NCI-H345 (cell line): ENCODE measurements around the gene LPCAT1.
"Not testable (repeated sequence)": the region's sequence is repeated elsewhere in the genome, so short reads cannot be mapped to it uniquely, and the experiment has no call there.

Source experiments
- DNase-seq: peaks from one replicate; lab custom pipeline; 2025; lab: John Stamatoyannopoulos, UW

LPCAT1 gene

DNA sequence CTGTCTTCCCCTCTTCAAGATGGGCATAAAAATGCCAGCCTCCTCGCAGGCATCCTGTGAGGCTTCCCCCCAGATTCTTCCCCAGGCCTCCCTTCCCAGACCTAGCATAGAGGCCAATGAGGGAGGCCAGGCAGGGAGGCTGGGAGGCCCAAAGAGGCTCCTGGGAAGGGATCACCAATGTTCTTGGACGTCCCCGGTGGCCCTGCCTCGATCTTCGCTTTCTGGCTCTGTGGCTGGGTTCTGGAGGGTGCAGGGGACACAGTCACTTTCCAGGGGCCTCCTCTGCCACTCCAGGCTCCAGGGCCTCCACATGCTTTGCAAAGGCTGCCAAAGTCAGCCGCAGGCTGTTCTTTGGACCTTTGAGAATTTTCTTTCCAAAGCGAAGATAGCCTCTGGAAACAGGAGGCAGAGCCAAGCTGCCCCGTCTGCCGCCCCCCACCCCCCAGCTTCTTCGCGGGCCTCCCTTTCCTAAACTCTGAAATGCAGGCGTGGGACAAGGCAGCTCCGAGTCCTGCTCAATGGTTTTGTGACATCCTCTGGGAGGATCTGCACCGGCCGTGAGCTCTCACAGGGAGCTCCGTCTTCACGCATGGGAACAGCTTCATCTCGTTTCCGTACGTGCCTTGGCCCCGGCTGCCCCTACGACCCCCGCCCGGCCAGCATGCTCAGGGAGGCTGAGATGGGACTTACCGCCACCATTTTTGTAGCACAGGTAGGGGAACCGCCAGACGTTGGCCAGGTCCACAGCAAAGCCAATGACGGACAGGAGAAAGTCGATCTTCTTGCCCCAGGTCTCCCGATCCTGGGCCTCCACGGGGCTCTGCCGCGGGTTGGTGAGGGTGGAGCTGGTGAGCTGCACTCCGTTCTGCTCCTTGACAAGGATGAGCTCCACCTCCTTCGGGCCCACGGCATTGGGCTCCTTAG, 81.3 kb downstream of the LPCAT1 start:
- no peak for DNase-seq

DNA sequence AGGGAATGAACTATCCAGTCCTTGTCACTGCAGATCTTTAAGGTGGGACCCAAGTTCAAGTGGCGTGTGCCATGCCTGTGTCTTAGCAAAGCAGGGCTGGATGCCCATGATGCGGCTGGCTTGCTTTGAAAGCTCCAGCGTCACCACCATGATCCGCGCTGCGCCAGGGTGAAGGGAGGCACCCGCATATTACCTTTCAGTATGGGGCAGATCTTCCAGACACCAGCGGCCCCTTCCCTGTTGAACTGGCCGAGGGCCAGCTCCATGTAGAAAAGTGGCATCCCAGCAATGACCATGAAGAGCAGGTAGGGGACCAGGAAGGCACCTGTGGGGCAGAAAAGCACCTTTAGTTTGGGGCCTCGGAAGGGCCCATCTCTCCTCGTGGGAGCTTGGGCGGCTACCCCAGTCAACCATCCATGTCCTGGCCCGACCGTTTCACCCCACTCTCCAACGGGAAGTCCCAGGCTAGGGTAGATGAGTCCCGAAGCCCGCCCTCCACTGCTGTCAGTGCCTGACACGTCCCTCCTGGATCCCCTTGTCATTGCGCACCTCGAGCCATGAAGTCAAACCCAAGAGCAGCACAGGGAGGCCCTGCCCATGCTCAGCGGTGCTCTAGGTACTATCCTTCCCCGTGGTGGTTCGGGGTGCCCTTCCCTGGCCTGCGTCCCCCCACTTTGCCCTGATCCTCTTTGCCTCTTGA, 82.4 kb downstream of the LPCAT1 start:
- DNase-seq = no peak

DNA sequence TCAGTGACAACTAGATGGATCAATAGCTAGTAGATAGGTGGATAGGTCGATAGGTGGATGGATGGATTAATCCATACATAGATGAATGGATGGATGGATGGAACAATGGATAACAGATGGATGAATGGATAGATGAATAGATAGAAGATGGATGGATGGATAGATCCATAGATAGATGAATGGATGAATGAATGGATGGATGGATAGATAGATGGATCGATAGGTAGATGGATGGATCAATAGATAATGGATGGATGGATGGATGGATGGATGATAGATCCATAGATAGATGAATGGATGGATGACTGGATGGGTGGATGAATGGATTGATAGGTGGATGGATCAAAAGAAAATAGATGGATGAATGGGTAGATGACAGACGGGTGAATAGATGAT, 83.7 kb downstream of the LPCAT1 start:
- DNase-seq = no peak

DNA sequence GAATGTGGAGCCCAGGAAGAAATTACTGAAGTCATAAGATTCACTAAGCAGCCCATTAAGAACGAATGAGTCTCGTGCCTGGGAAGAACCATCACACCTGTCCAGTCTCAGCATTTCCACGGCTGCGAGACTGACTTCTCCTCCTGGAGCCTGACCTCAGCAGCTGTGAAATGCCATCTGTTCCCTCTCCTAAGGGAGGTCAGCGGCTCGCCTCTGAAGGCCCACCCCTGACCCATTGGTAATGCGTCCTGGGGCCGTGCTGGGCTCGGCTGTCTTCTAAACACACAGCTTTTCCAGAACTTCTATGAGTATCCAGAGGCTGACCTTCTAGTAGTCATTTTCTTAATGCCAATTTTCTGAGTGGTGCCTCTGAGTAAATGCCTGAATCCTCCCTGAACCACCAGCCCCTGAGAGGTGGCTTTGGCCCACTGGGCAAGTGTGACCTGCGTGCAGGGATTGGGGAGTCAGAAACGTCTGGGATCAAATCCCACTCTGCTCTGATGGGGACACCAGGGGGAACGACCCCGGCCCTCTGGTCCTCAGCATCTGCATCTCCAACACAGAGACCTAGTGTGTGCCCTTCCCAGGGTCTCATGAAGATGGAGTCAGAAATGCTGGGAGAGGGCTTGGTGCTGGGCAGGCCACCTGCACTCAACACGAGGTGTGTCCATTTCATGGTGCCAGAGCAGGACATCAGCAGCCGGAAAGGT, 84.2 kb downstream of the LPCAT1 start:
- no peak for DNase-seq

DNA sequence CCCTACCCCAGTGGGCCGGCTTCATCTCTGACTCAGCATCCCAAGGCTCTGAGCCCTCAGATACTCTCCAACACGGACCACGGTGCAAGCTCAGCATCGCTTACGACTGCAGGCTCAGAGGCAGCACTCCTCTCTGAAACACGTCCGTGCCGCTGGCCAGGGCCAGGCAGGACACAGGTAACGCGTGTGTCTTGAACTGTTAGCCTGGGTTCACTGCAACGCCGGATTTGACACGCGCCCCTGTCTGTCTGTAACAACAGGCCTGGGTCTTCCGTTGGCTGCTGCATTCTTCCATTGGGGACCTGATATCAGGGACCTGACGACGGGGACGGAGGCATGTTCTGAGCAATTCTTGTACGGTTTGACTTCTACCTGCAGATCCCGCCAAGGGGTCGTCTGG, 84.9 kb downstream of the LPCAT1 start:
- no peak for DNase-seq

DNA sequence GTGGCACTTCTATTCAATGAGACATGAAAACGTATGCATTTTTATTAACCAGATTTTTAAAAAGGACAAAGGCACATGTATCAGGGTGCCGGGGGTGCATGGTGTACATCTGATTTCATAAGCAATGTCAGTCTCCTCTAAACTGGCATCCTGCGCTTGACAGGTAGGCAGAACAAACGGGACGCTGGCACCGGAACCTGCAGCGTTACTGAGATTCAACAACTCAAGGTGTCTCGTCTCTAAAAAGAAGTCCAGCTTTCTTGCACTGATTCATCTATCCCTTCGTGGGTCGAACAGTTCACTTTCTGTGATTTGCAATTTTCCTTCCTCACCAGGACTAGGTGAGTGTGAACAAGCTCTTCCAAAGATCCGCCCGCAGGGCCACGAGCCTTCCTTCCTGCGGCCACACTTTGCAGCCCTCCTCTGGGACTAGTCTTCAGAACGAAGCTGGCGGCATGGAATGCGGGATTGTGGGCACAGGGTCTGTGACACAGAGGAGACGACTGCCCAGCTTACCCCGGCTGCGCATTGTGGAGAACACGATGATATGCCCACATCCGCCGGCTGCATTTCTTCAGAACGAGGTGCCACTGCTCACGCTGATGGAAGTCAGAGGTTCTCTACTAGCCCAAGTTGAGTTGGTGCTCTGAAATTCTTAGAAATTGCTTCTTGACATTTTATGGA, 85.7 kb downstream of the LPCAT1 start:
- no peak for DNase-seq

DNA sequence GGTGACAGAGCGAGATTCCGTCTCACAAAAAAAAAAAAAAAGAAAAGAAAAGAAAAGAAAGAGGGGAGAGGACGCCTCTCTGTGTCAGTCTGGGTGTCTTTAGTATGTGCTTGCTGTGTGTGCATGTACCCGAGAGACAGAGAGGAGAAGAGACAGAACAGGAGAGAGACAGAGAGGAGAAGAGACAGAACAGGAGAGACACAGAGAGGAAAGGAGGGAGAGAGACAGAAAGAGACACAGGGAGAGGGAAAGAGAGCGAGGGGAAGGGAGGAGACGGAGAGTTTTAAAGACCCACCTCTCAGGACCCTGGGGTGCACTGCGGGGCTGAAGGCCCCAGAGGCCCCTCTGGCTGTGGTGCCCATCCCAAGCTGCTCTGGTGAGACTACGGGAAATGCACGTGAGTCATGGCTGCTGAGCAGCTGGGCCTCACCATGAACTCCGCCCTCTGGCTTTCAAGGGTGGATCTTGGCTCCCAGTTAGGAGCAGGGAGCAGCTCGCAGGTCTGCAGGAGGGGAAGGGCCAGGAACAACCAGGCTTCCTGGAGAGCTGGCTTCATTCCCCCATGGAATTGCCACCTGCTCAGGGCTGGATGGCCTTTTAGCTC, 86.4 kb downstream of the LPCAT1 start:
- peak; percentile 74 for DNase-seq

DNA sequence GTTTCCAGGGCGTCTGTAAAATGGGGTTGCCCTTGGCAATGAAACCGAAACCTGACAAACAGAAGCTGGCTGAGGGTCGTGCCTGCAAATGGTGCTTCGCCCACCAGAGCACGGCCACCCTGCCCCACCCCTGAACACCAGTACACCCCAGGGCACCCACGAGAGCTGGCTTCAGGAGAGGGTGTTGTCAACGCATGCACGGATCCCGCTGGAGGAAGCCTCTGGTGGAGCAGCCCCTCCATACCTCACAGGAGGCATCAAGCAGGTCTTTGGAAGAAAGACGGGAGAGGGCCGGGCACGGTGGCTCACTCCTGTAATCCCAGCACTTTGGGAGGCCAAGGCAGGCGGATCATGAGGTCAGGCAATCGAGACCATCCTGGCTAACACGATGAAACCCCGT, 87.1 kb downstream of the LPCAT1 start:
- no peak for DNase-seq

DNA sequence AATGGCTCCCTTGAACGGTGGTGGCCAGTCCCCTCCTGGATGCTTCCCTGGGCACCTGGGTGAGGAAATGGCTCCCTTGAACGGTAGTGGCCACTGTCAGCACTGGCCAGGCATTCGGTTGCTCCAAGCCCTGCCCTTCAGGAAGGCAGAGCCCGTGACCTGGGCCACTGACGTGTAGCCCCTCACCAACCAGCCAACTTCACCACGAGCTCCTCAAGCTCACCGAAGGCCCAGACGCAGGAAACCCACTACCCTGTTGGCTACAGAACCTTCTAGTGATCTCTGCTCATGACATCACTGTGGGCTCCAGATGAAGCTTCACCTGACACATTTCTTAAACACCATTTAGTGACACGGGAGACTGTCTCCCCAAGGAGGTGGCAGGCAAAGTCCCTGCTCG, 87.7 kb downstream of the LPCAT1 start:
- no peak for DNase-seq

DNA sequence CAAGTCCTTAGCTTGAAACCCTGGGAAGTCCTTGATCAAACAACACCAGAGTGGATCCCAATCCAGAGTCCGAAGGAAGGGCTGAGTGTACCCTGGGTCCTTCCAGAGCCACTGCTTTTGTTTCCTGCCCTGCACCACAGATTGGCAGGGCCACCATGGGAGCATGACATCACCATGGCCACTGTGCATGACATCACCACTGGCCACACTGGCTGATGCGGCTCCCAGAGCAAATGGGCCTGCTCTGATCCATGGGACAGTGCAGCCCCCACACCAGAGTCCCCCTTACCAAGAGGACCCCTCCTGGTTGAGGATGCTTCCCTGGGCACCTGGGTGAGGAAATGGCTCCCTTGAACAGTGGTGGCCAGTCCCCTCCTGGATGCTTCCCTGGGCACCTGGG, 88.4 kb downstream of the LPCAT1 start:
- no peak for DNase-seq

DNA sequence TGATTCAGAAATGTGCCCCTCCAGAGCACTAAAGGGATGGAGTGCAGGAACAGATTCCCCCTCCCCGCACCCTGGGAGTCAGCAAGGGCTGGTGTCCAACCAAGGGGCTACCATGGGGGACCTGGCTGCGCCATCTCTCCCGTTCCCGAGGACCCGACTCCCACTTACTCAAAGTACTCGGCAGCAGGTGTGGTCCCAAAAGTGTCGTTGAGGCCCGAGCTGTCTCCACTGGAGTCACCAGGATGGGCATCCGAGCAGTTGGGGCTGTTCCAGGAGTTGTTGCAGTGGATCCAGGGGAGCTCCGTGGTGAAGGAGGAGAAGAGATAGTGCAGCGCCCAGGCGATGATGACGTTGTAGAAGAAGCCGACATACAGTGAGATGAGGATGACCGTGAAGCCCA, 91.5 kb downstream of the LPCAT1 start:
- no peak for DNase-seq

DNA sequence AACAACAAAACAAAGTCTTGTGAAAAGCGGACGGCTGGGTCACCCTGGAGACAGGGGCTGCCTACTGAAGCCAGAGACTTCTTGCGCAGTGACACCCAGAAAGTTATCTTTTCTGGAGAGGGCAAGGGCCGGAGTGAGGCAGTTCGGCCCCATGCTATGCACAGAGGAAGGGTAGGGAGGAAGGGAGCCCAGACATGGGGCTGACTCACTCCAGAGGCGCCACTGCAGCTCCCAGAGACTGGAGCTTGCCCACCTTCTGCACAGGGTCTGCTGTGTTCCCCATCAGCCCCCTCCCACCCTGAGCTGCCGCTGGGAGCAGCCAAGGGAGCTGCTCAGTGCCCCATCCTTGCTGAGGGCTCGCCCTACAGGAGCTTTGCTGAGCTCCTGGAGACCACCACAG, 91.9 kb downstream of the LPCAT1 start:
- no peak for DNase-seq

DNA sequence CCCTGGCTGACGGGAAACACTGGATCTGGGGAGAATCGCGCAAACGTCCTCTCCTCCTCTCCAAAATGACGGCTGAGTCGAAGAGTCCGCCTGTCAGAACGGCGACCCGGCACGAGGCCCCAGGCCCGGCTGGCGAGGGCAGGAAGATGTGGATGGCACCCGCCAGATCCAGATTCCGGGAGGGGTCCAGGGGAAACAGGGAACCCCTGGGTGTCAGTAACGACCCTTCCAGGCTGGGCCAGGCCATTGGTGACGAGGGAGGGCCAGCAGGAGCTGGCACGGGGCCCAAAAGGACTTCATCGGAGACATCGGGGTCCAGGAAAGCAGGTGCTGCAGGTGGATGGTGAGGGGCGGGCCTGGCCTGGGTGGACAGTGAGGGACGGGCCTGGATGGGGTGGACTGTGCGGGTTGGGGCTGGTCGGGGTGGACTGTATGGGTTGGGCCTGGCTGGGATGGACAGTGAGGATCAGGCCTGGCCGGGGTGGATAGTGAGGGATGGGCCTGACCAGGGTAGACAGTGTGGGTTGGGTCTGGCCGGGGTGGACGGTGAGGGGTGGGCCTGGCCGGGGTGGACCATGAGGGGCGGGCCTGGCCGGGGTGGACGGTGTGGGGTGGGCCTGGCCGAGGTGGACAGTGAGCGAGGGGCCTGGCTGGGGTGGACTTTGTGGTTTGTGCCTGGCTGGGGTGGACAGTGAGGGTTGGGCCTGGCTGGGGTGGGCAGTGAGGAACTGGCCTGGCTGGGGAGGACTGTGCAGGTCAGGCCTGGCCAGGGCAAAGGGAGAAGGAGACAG, 92.5 kb downstream of the LPCAT1 start:
- no peak for DNase-seq

DNA sequence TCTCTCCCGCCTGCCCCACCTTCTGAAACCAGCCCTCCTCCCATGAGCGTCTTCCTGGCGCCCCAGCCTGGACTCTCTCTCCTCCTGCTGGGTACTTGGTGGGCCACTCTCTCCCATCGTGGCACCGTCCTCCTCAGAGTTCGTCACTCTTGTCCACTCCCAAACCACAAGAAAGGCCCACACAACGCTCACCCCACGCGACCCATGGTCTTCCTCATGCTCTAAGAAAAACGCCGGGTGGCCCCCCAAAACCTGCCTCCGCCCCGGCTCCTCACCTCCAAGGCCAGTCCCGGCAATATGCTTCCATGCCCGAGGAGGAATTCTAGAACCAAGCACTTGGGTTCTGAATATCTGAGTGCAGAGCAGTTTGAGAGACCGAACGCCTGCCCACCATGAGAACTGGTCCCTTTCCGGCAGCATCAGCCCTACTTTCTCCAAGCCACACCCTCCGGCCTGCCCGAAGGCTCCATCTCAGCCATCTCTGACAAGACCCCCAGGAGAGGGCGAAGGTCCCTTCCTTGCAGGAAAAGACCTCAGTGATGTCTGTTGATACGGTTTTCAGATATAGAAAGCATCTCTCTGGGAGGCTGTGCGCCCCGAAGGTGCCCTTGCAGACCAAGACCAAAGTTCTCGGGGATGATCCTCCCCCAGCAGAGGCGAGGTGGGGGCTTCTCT, 93.5 kb downstream of the LPCAT1 start:
- no peak for DNase-seq

DNA sequence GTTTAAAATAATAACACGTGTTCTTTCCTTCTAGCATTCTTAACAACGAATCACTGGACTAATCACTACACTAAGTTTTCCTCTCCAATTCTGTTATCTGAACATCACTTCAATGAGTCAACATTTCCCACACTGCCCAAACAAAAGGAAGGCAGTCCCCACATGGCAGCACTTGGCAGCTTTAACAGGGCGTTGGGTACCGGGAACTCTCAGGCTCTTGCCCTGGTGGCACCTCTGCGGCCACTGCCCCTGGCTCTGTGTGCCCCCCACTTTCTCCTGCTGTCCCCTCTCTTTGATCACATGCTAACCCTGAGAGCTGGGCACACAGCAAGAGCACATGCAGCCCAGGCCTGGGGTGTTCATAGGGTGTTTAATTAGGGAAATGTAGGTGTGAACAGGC, 94.3 kb downstream of the LPCAT1 start:
- no peak for DNase-seq

DNA sequence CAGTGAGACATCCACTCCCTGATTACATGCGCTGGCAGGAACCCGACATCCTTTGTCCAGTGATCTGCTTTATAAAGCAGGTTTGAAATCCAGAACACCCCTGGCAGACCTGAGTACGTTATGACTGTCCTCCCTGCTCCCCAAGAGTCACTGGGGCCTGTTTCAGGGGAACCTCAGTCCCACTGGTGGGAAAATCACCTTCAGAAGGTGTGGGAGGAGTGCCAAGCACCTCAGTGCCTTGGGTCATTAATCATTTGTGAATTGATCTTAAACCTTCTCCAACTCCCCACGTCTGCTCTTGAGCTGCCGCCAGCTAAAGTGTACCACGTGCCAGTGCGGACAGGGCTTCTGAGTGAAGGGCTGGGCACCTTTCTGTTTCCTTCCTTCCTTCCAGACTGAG, 94.7 kb downstream of the LPCAT1 start:
- no peak for DNase-seq

DNA sequence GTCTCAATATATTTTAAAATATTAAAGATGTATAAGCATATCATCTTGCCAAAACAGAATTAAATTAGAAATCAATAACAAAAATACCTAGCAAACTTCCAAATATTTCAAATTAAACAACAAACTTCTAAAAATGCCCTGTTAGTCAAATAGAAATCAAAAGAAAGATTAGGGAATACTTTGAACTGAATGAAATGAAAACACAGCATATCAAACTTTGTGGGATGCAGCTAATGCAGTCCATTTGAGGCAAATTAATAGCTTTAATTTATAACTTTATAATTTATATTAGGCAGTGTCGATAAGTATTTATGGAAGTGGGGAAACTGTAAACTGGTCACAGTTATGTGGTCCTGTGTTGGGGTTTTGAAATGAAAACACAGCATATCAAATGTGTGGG, 95.7 kb downstream of the LPCAT1 start:
- DNase-seq = no peak

DNA sequence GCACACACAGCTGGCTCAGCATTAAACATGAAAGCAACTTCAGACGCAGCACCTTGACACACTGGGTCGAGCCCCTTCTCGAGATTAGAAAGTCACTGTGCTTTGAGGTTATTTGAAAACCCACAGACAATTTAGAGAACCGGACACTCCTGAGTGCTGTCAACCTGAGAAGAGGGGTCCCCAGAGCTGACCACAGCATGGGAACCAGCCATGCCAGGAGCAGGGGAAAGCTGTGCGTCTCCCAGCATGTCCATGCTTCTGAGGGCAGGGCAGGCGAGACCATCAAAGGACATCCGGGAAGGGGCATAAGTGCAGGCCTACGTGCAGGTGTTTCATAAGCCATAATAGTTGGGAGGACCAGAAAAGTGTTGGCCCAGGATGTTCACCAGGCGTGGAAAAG, 99.0 kb downstream of the LPCAT1 start:
- DNase-seq = no peak

DNA sequence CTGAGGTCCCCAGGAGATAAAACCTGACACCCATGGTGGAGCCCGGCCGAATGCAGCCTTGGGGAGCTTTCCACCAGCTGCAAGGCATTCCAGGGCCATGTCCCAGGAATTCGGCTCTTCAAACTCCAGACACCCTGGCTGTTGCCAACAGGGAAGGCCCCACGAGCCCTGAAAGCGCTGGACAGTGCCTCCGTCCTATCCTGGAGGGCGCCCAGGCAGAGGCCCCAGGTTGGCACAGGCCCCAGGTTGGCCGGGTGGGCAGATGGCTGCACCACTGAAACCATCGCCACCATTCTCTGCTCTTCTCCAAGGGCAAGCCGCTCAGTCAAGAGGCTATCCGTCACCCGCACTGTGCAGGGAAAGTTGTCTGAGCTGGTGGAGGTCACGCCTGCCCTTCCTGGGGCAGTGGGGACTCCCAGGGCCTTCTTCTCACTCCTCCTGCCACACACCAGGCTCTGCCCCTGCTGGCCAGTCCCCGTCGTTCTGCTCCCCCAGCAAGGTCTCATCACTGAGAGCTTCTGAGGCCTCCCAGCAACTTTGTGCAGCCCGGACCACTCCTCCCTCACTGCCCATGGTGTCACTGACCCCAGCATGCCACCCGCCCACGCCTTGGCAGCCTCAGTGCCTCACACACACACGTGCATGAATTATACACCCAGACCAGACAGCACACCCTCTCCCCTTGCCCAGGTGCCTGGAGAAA, 99.7 kb downstream of the LPCAT1 start:
- DNase-seq = no peak

DNA sequence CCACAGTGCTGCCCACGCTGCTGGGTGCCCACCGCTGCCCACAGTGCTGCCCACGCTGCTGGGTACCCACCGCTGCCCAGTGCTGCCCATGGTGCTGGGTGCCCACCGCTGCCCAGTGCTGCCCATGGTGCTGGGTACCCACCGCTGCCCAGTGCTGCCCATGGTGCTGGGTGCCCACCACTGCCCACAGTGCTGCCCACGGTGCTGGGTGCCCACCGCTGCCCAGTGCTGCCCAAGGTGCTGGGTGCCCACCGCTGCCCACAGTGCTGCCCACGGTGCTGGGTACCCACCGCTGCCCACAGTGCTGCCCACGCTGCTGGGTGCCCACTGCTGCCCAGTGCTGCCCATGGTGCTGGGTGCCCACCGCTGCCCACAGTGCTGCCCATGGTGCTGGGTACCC, 101.2 kb downstream of the LPCAT1 start:
- DNase-seq = not testable (repeated sequence)
